Effector CD4-positive, alpha-beta T cell (primary cell): Measurements from ENCODE around the gene GREB1.

ENCODE experiments used
- DNase-seq: peaks from one replicate; pipeline ENCODE4 v3.0.0-alpha.2; 2020

The GREB1 gene

GRCh38 chr2:11612553-11613215 lies 78.8 kb downstream of the GREB1 start:
- no peak for DNase-seq

DNA sequence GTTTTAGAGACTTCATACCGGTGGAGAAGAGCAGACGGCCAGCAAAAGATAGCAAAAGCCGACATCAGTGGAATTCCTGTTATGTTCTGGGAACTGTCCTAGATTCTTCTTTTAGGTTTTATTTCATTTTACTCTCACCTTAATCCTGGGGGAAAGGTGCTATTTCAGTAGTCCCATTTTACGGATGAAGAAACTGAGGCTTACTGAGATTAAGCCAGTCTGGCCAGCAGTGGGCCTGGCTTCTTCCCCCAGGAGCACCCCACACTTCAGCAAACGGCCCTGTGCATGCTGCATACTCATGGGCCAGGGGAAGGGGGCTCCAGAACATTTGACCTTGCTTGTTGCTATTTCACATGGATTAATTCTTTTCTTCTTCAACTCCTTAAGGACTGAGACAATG lies 79.5 kb downstream of the GREB1 start:
- no peak for DNase-seq

- no peak for DNase-seq
Observed at GRCh38 chr2:11615209-11615608, 81.4 kb downstream of the GREB1 start.

DNA sequence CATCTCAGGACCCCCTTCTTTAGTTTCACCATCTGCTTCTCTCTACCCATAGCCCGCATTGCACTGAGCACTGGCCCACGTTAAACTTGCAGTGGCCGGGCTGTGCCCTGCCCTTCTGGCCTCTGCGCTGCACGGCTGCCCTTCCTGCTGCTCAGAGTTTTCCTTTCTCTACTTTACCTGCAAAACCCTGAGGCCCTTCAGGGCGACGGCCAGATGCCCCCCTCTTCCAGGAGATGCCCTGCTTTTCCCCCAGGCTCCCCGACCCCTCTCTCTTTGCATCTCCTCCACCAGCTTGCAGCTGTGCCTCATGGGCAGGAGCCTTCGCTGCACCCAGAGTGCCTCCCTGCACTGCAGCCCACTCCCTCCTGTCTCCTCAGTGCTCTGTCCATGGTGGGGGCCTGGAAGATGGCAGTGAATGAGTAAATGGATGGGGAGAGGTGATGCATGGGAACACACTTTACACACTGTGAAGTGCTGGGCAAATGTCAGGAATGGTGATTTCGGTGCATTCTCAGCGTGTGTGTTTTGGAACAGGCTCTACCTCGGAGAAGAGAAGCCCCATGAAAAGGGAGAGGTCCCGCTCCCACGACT lies 82.3 kb downstream of the GREB1 start:
- DNase-seq, result no peak

- no peak for DNase-seq
Observed at GRCh38 chr2:11616851-11617415, 83.1 kb downstream of the GREB1 start.

GRCh38 chr2:11617527-11617926 lies 83.7 kb downstream of the GREB1 start:
- no peak for DNase-seq

- no peak for DNase-seq
Observed at GRCh38 chr2:11617984-11618707, 84.3 kb downstream of the GREB1 start.

- no peak for DNase-seq
Observed at GRCh38 chr2:11618708-11619062, 84.8 kb downstream of the GREB1 start.

GRCh38 chr2:11621410-11621809 lies 87.6 kb downstream of the GREB1 start:
- no peak for DNase-seq

- no peak for DNase-seq
Observed at GRCh38 chr2:11622611-11623010, 88.8 kb downstream of the GREB1 start.

- DNase-seq, result no peak
Observed at GRCh38 chr2:11624893-11625292, 91.0 kb downstream of the GREB1 start.

DNA sequence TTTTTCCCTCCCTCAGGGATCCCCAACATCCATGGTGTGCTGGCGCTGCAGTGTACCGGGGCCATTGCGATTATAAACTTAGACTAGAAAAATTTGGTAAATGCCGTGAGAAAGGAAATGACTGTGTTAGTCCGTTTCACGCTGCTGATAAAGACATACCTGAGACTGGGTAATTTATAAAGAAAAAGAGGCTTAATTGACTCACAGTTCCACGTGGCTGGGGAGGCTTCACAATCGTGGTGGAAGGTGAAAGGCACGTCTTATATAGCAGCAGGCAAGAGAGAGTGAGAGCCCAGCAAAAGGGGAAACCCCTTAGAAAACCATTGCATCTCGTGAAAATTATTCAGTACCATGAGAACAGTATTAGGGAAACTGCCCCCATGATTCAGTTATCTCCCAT lies 91.8 kb downstream of the GREB1 start:
- DNase-seq, result no peak

GRCh38 chr2:11628675-11629074 lies 94.8 kb downstream of the GREB1 start:
- no peak for DNase-seq

- DNase-seq, result no peak
Observed at GRCh38 chr2:11629215-11629614, 95.4 kb downstream of the GREB1 start.

- DNase-seq, result no peak
Observed at GRCh38 chr2:11629851-11630250, 96.0 kb downstream of the GREB1 start.

DNA sequence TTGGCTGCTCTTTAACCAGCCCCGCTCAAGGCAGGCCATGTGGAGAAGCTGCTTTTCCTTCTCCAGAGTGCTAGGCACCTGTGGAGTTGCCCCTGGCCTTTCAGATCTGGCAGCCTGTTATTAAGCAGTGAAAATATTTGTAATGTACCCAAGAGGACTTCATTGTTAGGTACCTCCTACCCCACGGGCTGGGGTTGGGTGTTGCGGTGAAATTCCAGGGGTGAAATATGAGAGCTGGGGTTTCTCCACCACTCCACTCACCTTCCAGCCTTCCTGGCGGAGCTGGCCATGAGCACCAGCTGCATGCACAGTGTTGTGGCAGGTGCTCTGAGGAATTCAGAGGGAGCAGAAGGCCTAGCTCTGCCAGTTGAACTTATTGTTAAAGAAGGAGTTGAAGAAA lies 97.0 kb downstream of the GREB1 start:
- no peak for DNase-seq

GRCh38 chr2:11631462-11631861 lies 97.6 kb downstream of the GREB1 start:
- DNase-seq, result no peak

DNA sequence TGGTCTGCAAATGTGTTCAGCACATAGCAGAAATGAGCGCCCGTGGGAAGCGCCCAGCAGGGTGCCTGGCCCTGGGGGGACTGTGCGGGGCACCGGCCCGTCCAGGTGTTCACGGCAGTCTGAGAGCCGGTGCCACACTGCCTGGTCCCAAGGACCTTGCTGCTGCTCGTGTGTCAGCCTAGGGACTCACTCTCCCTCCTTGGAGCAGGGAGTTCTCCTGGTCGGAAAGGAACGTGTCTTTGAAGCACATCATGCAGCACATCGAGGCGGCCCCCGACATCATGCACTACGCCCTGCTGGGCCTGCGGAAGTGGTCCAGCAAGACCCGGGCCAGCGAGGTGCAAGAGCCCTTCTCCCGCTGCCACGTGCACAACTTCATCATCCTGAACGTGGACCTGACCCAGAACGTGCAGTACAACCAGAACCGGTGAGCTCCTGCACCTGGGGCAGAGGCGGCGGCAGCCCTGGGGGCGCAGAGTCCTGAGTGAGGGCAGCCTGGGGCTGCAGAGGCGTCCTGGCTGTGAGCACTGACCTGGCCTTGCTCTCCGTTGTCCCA lies 100.2 kb downstream of the GREB1 start:
- no peak for DNase-seq

DNA sequence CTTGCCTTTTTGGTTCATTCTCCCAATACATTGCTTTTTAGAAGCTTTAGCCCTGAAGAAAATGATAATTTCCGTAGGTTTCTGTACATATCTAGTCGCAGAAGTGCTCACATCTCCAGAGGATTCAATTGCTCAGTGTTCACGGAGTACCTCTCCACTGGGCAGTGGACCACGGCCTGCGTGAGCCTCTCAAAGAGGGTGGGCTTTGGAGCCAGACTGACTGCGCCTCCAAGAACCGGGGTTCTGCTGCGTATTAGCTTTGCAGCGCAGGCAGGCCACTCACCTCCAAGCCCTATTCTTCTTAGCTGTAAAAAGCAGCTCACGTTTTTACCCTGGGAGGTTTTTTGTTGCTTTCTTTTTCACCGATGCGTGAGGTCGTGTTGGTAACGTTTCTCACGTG lies 100.7 kb downstream of the GREB1 start:
- no peak for DNase-seq

DNA sequence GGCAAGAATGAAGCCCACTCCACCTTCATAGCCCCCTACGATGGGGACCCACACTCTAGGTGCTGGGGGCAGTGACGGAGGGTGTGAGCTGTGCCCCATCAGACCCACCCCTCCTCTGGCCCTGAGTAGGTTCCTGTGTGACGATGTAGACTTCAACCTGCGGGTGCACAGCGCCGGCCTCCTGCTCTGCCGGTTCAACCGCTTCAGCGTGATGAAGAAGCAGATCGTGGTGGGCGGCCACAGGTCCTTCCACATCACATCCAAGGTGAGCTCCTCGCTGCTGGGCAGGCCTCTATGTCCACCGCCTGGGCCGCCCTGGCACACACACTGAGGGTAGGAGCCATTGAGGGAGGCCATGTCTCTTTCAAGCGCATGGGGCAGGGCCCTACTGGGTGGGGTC lies 101.3 kb downstream of the GREB1 start:
- no peak for DNase-seq

- no peak for DNase-seq
Observed at GRCh38 chr2:11636593-11637295, 102.9 kb downstream of the GREB1 start.

DNA sequence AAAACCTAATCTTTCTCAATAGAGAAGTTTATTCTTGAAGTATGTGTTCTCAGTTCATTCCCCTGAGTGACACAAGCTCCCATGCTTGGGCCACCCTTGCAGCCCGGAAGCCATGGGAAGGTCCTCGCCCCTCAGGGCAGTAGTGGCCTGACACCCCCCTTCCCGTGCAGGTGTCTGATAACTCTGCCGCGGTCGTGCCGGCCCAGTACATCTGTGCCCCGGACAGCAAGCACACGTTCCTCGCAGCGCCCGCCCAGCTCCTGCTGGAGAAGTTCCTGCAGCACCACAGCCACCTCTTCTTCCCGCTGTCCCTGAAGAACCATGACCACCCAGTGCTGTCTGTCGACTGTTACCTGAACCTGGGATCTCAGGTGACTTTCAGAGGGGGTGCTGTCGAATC lies 103.7 kb downstream of the GREB1 start:
- DNase-seq, result no peak

DNA sequence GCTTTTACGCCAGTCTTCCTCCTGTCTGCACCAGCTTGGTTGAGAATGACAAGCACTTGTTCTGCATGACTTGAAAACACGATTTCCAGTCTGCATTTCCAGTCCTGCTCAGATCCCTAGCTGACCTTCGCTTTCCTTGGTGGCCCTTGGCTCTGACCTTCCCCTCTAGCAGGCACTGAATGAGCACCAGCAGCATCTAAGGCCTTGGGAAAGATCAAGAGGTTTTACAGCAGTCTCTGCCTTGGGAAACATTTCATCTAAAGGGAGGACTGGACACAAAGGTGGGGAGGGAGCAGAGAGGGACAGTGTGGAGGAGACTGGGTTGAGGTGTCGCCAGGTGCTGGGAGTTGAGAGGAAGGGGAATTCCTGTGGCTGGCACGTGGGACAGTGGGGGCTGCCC lies 105.7 kb downstream of the GREB1 start:
- no peak for DNase-seq
